Suprapubic skin (tissue), 4 donors: Measurements from ENCODE around the gene DRD4. TPM values are rescaled to one million over a fixed set of nuclear protein-coding genes. Genes with fewer than 3 reads are reported as not detected.
A peak's percentile ranks its signal among the peaks of the same experiment; 100 is the strongest.

Experiments used
- DNase-seq, 2 donors: peaks; one replicate each; pipeline ENCODE4 v3.0.0-alpha.2; 2019; ENCODE audit warnings: low spot score in 2 of 2
- H3K27ac ChIP-seq: fragments of 200-600 bp; sonication (generic); one replicate; pipeline ENCODE4 v1.5.1; 2019
- H3K27me3 ChIP-seq: fragments of 200-600 bp; sonication (generic); one replicate; pipeline ENCODE4 v1.5.1; 2019
- H3K36me3 ChIP-seq: fragments of 200-600 bp; sonication (generic); one replicate; pipeline ENCODE4 v1.5.1; 2019
- H3K4me1 ChIP-seq: fragments of 200-600 bp; sonication (generic); one replicate; pipeline ENCODE4 v1.5.1; 2019
- H3K4me3 ChIP-seq: fragments of 200-600 bp; sonication (generic); one replicate; pipeline ENCODE4 v1.5.1; 2019; ENCODE audit warnings: mild to moderate bottlenecking
- H3K9me3 ChIP-seq: fragments of 200-600 bp; sonication (generic); one replicate; pipeline ENCODE4 v1.5.1; 2019
- EP300 ChIP-seq: sonication (generic); formaldehyde crosslinking; IDR thresholded peaks from one replicate; pipeline ENCODE4 v1.6.1; 2017; ENCODE audit warnings: antibody characterized with exemption
- POLR2A ChIP-seq, 2 donors: fragments of 450-650 bp; IDR thresholded peaks; one replicate each; pipeline ENCODE4 v1.6.1; 2017; ENCODE audit warnings: antibody characterized with exemption in 2 of 2, mild to moderate bottlenecking in 2 of 2, moderate library complexity in 2 of 2
- POLR2AphosphoS5 ChIP-seq, 3 donors: sonication (generic); formaldehyde crosslinking; IDR thresholded peaks; one replicate each; pipeline ENCODE4 v1.6.1; 2017; ENCODE audit warnings: antibody characterized with exemption in 3 of 3
- WGBS: methylation state at CpG from one replicate; pipeline ENCODE4 v1.1.5; 2018; 5-methylcytosine and 5-hydroxymethylcytosine counted together
- total RNA-seq, 4 donors: library from RNA; depleted of rRNA; stranded (reverse); fragments of >200 nt; gene quantifications; one replicate each; pipeline ENCODE4 v1.1.0, GENCODE V29; 2016
- TF ChIP-seq, protein P1 (sequence below), 2 donors: fragments of 200-600 bp in 1 of 2; fragments of 450-650 bp in 1 of 2; sonication (generic) in 1 of 2; IDR thresholded peaks; one replicate each; pipeline ENCODE4 v1.5.1; 2016 to 2019; ENCODE audit warnings: antibody characterized with exemption in 2 of 2, mild to moderate bottlenecking in 1 of 2, moderate library complexity in 1 of 2

The DRD4 gene
- total RNA-seq, 4 donors from 2014 or later, result 0.97 to 1.2 TPM; not detected in 2

DNA sequence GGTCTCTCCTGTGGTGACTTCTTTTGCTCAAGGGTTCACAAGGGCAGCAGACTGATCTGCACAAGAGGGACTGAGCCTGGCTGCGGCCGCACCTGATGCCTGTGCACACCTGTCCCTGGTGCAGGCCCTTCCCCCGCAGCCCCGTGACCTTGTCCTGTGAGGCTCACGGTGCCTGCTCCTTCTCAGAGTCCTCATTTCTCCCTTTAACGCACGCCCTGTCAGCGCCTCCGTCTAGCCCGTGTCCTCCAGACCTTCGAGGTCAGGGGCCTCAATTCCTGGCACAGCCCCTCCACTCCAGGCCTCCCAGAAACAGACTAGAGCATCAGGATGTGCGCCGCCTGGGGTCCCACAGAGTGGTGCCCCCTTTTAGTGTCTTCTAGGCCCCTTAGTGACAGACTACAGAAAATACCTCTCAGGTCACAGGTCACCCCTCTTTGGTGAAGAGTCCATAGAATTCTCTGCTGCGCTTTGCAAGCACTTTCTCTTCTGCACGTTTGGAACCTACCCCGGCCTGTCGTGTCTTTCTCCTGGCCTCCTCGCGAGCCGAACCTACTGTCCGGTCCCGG, 1.0 kb upstream of the DRD4 start:
- no peak for TF ChIP-seq EP300
- TF ChIP-seq POLR2A (IDR thresholded peaks at IDR 0.05), result no peak
- TF ChIP-seq, protein P1, sequence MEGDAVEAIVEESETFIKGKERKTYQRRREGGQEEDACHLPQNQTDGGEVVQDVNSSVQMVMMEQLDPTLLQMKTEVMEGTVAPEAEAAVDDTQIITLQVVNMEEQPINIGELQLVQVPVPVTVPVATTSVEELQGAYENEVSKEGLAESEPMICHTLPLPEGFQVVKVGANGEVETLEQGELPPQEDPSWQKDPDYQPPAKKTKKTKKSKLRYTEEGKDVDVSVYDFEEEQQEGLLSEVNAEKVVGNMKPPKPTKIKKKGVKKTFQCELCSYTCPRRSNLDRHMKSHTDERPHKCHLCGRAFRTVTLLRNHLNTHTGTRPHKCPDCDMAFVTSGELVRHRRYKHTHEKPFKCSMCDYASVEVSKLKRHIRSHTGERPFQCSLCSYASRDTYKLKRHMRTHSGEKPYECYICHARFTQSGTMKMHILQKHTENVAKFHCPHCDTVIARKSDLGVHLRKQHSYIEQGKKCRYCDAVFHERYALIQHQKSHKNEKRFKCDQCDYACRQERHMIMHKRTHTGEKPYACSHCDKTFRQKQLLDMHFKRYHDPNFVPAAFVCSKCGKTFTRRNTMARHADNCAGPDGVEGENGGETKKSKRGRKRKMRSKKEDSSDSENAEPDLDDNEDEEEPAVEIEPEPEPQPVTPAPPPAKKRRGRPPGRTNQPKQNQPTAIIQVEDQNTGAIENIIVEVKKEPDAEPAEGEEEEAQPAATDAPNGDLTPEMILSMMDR (IDR thresholded peaks at IDR 0.05), result no peak
- no peak for TF ChIP-seq POLR2AphosphoS5 (IDR thresholded peaks at IDR 0.05)
- no peaks in the 10 kb centered on the region for H3K36me3 ChIP-seq
- H3K9me3 ChIP-seq, result no peaks in the 10 kb centered on the region
- WGBS, result 79% methylated on average over 19 of the region's 22 CpGs
- no peak overlapping the region for H3K4me3 ChIP-seq
- H3K4me1 ChIP-seq, result peaks cover 27% of the 10 kb centered on the region
- H3K27ac ChIP-seq, result no peak overlapping the region
- H3K27me3 ChIP-seq, result peaks cover 39% of the 10 kb centered on the region
- no peak for DNase-seq

DNA sequence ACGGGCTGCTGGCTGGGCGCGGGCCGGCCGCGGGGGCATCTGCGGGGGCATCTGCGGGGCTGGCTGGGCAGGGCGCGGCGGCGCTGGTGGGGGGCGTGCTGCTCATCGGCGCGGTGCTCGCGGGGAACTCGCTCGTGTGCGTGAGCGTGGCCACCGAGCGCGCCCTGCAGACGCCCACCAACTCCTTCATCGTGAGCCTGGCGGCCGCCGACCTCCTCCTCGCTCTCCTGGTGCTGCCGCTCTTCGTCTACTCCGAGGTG, 194 bp downstream of the DRD4 start:
- Histone ChIP-seq H3K9me3 (no peaks in the 10 kb centered on the region), H3K4me1 (peaks cover 27% of the 10 kb centered on the region), H3K4me3 (peak overlapping the region; percentile 42), H3K36me3 (no peaks in the 10 kb centered on the region), H3K27ac (no peak overlapping the region), H3K27me3 (peaks cover 39% of the 10 kb centered on the region)
- no peak for DNase-seq
- no peak for TF ChIP-seq EP300
- no peak for TF ChIP-seq POLR2A (IDR thresholded peaks at IDR 0.05)
- no peak for TF ChIP-seq POLR2AphosphoS5 (IDR thresholded peaks at IDR 0.05)
- TF ChIP-seq, protein P1 (IDR thresholded peaks at IDR 0.05), result no peak
- WGBS, result no CpG with 5 or more reads among the region's 34 CpGs

DNA sequence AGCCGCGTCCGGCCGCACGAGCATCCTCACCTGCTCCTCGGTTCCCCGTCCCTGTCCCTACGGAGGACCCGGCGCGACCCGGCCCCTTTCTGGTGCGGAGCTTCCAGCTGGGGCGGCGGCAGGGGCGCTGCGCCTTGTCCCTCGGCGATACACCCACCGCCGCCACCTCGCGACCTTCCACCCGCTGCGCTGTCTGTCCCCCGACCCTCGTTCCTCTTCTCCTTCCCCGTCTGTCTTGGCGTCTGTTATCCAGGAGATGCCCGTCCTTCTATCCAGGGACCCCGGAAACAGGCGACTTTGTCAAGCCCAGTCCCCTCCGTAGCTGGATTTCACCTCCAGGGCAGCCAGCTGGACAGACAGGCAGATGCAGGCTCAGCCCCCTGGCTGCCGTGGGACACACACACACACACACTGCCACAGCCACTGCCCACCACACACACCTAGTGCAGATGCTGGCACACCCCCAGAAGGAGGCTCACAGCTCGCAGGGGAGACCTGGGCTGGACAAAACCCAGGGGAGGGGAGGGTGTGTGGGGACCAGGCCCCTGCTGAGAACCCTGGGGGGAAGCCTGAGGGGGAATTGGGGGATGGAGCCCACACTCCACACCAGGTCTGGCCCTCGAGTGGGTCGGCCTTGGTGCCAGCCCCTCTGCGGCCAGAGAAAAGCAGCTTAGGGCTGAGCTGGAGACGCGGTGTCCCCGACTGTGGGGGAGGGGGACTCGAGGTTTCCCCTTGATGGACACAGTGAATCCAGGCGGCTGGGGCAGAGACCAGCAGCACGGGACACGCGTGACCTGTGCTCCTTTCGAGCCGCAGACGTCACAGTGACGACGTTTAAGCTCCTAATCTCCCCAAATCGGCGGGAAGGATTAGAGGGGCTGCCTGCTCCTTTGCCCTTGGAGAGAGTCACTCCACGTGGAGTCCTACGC, 788 bp downstream of the DRD4 start:
- Histone ChIP-seq H3K9me3 (no peaks in the 10 kb centered on the region), H3K36me3 (no peaks in the 10 kb centered on the region), H3K4me1 (peaks cover 27% of the 10 kb centered on the region), H3K27ac (no peak overlapping the region), H3K4me3 (peak overlapping the region; percentile 42), H3K27me3 (peaks cover 39% of the 10 kb centered on the region)
- 67% methylated on average over 46 of the region's 55 CpGs for WGBS
- no peak for DNase-seq
- TF ChIP-seq POLR2A (IDR thresholded peaks at IDR 0.05) (no peak), EP300 (no peak), POLR2AphosphoS5 (IDR thresholded peaks at IDR 0.05) (no peak)
- TF ChIP-seq, protein P1 (IDR thresholded peaks at IDR 0.05), result no peak

DNA sequence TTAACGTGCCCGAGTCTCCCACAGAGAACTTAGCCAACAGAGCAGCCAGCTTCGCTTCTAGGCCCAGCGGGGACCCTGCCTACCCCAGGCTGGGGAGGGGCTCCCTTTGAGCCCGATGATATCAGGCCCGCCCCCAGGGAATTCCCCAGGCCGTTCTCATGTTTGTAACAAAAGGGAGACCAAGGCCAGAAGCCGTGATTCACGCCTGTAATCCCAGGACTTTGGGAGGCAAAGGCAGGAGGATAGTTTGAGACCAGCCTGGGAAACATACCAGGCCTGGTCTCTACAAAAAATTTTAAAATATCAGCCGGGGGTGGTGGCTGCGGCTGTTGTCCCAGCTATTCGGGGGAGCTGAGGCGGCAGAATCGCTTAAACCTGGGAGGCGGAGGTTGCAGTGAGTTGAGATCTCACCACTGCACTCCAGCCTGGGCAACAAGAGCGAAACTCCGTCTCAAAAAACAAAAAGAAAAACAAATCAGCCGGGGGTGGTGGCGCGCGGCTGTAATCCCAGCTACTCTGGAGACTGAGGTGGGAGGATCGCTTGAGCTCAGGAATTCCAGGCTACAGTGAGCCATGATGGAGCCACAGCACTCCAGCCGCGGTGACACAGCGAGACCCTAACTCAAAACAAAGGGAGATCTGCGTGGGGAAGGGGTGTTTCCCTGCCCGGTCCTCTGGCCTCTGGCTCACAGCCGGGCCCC, 1.7 kb downstream of the DRD4 start:
- Histone ChIP-seq H3K4me3 (peak overlapping the region; percentile 16), H3K9me3 (no peaks in the 10 kb centered on the region), H3K27me3 (peaks cover 39% of the 10 kb centered on the region), H3K36me3 (peaks cover 6% of the 10 kb centered on the region), H3K4me1 (peaks cover 27% of the 10 kb centered on the region), H3K27ac (no peak overlapping the region)
- no peak for DNase-seq
- WGBS, result 69% methylated on average over 26 of the region's 28 CpGs
- TF ChIP-seq POLR2AphosphoS5 (IDR thresholded peaks at IDR 0.05) (no peak), POLR2A (IDR thresholded peaks at IDR 0.05) (no peak), EP300 (no peak)
- TF ChIP-seq, protein P1 (IDR thresholded peaks at IDR 0.05), result no peak
